H1 (cell line): ENCODE results near the gene FKBP8. TPM values are rescaled to one million over a fixed set of nuclear protein-coding genes. Genes with fewer than 3 reads are reported as not detected.

ENCODE experiments used
- CTCF ChIA-PET: fragments of 300-600 bp; sonication (Branson Sonifier 250); formaldehyde crosslinking; loops from one replicate; lab custom pipeline; 2021; ENCODE audit not compliant: partially characterized antibody; lab: Charles Lee
- POLR2A ChIA-PET: fragments of 300-600 bp; sonication (Branson Sonifier 250); formaldehyde crosslinking; loops from one replicate; lab custom pipeline; 2021; ENCODE audit warnings: inconsistent platforms; ENCODE audit not compliant: partially characterized antibody; lab: Charles Lee
- DNase-seq, 2 experiments: peaks; one replicate each; pipeline versions ENCODE4 v3.0.0 to v3.0.0-alpha.2; 2010 to 2022; ENCODE audit warnings: low spot score in 2 of 2, low read depth in 1 of 2, mixed read lengths in 1 of 2
- FAIRE-seq: peaks from 2 replicates; lab custom pipeline; 2011; peaks lifted over from hg19 to GRCh38; lab: Jason Lieb, UNC
- H2AFZ ChIP-seq: 2 replicates; pipeline ENCODE4 v1.8.1; 2012; ENCODE audit warnings: low read length, inconsistent platforms
- H2AK5ac ChIP-seq: 2 replicates; pipeline ENCODE4 v1.6.1; 2013; ENCODE audit warnings: low read depth, low read length
- H2BK120ac ChIP-seq: replicated peaks from 2 replicates; pipeline ENCODE3; 2013; ENCODE audit warnings: low read depth, low read length, inconsistent platforms
- H2BK12ac ChIP-seq: 2 replicates; pipeline ENCODE4 v1.6.1; 2013; ENCODE audit warnings: low read depth, low read length
- H2BK15ac ChIP-seq: 2 replicates; pipeline ENCODE4 v1.6.1; 2013; ENCODE audit warnings: low read length
- H2BK20ac ChIP-seq: 2 replicates; pipeline ENCODE4 v1.6.1; 2013; ENCODE audit warnings: low read length
- H2BK5ac ChIP-seq: 2 replicates; pipeline ENCODE4 v1.6.1; 2013; ENCODE audit warnings: low read depth, low read length
- H3K14ac ChIP-seq: 2 replicates; pipeline ENCODE4 v1.6.1; 2013; ENCODE audit warnings: inconsistent platforms; ENCODE audit not compliant: insufficient read length
- H3K18ac ChIP-seq: 2 replicates; pipeline ENCODE4 v1.6.1; 2013; ENCODE audit warnings: low read length; ENCODE audit errors: extremely low read depth
- H3K23ac ChIP-seq: 2 replicates; pipeline ENCODE4 v1.6.1; 2013; ENCODE audit warnings: inconsistent platforms; ENCODE audit not compliant: insufficient read length
- H3K23me2 ChIP-seq: 2 replicates; pipeline ENCODE4 v1.6.1; 2013; ENCODE audit warnings: low read depth, low read length
- H3K27ac ChIP-seq: 2 replicates; pipeline ENCODE4 v1.6.1; 2011; ENCODE audit warnings: low read depth, low read length, inconsistent platforms
- H3K27me3 ChIP-seq, 4 experiments: replicated peaks in 1 of 4; 1 replicate in 1 of 4; 2 replicates in 3 of 4; pipeline versions ENCODE4 v1.6.1 to v1.8.1; 2011 to 2013; ENCODE audit warnings: low read length in 3 of 4, mild to moderate bottlenecking in 3 of 4, inconsistent platforms in 2 of 4, mixed read lengths in 2 of 4, moderate library complexity in 1 of 4; ENCODE audit not compliant: control insufficient read depth in 3 of 4, insufficient read depth in 3 of 4; ENCODE audit errors: extremely low read depth in 1 of 4
- H3K36me3 ChIP-seq, 4 experiments: 2 replicates each; pipeline versions ENCODE4 v1.6.1 to v1.8.1; 2011 to 2013; ENCODE audit warnings: mild to moderate bottlenecking in 4 of 4, low read length in 3 of 4, moderate library complexity in 2 of 4, control low read depth in 1 of 4, inconsistent platforms in 1 of 4; ENCODE audit not compliant: insufficient read depth in 4 of 4, control insufficient read depth in 2 of 4
- H3K4ac ChIP-seq: replicated peaks from 2 replicates; pipeline ENCODE3; 2013; ENCODE audit warnings: low read length, low read depth, mixed read lengths, inconsistent platforms; ENCODE audit not compliant: insufficient read length
- H3K4me1 ChIP-seq, 4 experiments: replicated peaks in 1 of 4; 1 replicate in 1 of 4; 2 replicates in 3 of 4; pipeline versions ENCODE4 v1.6.1 to v1.8.1; 2011 to 2013; ENCODE audit warnings: low read length in 3 of 4, inconsistent platforms in 2 of 4, mixed read lengths in 1 of 4; ENCODE audit not compliant: insufficient read depth in 4 of 4, control insufficient read depth in 3 of 4
- H3K4me2 ChIP-seq, 2 experiments: 2 replicates each; pipeline versions ENCODE4 v1.6.1 to v1.8.1; 2011 to 2013; ENCODE audit warnings: low read depth in 2 of 2, low read length in 2 of 2, control low read depth in 1 of 2, inconsistent platforms in 1 of 2, mild to moderate bottlenecking in 1 of 2; ENCODE audit not compliant: insufficient read depth in 1 of 2
- H3K4me3 ChIP-seq, 4 experiments: fragments of 200-600, 300-600 bp in 1 of 4; sonication (generic), shearing (Covaris generic), sonication (Bioruptor Twin) in 1 of 4; 2 replicates each; pipeline versions ENCODE4 v1.5.1 to v1.8.1; 2011 to 2016; ENCODE audit warnings: low read length in 4 of 4, low read depth in 3 of 4, control low read depth in 2 of 4, inconsistent platforms in 2 of 4, mild to moderate bottlenecking in 2 of 4, mixed read lengths in 1 of 4, moderate library complexity in 1 of 4; ENCODE audit not compliant: insufficient read depth in 2 of 4; ENCODE audit errors: extremely low read depth in 1 of 4
- H3K56ac ChIP-seq: replicated peaks from 2 replicates; pipeline ENCODE3; 2013; ENCODE audit warnings: low read depth, mild to moderate bottlenecking, mixed read lengths, low read length, inconsistent platforms; ENCODE audit not compliant: insufficient read length
- H3K79me1 ChIP-seq: 2 replicates; pipeline ENCODE4 v1.6.1; 2013; ENCODE audit warnings: low read depth, low read length, control low read depth
- H3K79me2 ChIP-seq, 2 experiments: 2 replicates each; pipeline versions ENCODE4 v1.6.1 to v1.8.1; 2012 to 2013; ENCODE audit warnings: low read length in 2 of 2, mild to moderate bottlenecking in 2 of 2, inconsistent platforms in 1 of 2; ENCODE audit not compliant: insufficient read depth in 2 of 2, control insufficient read depth in 1 of 2
- H3K9ac ChIP-seq, 4 experiments: replicated peaks in 1 of 4; 1 replicate in 1 of 4; 2 replicates in 3 of 4; pipeline versions ENCODE4 v1.6.1 to v1.8.1; 2011 to 2013; ENCODE audit warnings: low read depth in 3 of 4, low read length in 3 of 4, control low read depth in 2 of 4, mild to moderate bottlenecking in 2 of 4, moderate library complexity in 2 of 4, inconsistent platforms in 1 of 4; ENCODE audit errors: extremely low read depth in 1 of 4
- H3K9me3 ChIP-seq, 2 experiments: 2 replicates each; pipeline versions ENCODE4 v1.6.1 to v1.8.1; 2012 to 2013; ENCODE audit warnings: mild to moderate bottlenecking in 2 of 2, moderate library complexity in 2 of 2, control low read depth in 1 of 2, inconsistent platforms in 1 of 2, low read depth in 1 of 2, low read length in 1 of 2, mixed read lengths in 1 of 2; ENCODE audit not compliant: insufficient read depth in 2 of 2
- H4K20me1 ChIP-seq, 2 experiments: replicated peaks in 1 of 2; 2 replicates each; pipeline versions ENCODE3 to v1.8.1; 2011 to 2013; ENCODE audit warnings: inconsistent platforms in 2 of 2, low read length in 2 of 2, mild to moderate bottlenecking in 1 of 2; ENCODE audit not compliant: insufficient read depth in 2 of 2, control insufficient read depth in 1 of 2
- H4K5ac ChIP-seq: 2 replicates; pipeline ENCODE4 v1.6.1; 2013; ENCODE audit warnings: low read length, low read depth, mixed read lengths, inconsistent platforms; ENCODE audit not compliant: insufficient read length
- H4K8ac ChIP-seq: 2 replicates; pipeline ENCODE4 v1.8.0; 2013; ENCODE audit warnings: mild to moderate bottlenecking, moderate library complexity, low read length, inconsistent platforms; ENCODE audit not compliant: insufficient read depth; ENCODE audit errors: extremely low read depth
- H4K91ac ChIP-seq: replicated peaks from 2 replicates; pipeline ENCODE3; 2013; ENCODE audit warnings: low read length, mixed read lengths, inconsistent platforms; ENCODE audit not compliant: insufficient read length
- BRCA1 ChIP-seq: IDR thresholded peaks from 2 replicates; pipeline ENCODE4 v1.6.1; 2012; ENCODE audit warnings: low read depth, low read length, improper control_type of control experiment
- E2F6 ChIP-seq: IDR thresholded peaks from 2 replicates; pipeline ENCODE4 v1.6.1; 2012; ENCODE audit warnings: inconsistent platforms
- EGR1 ChIP-seq: IDR thresholded peaks from 2 replicates; pipeline ENCODE4 v1.6.1; 2011; ENCODE audit warnings: low read depth, low read length, borderline replicate concordance
- EP300 ChIP-seq, 2 experiments: IDR thresholded peaks; 1 replicate in 1 of 2; 2 replicates in 1 of 2; pipeline ENCODE4 v1.6.1; 2011 to 2012; ENCODE audit warnings: low read depth in 2 of 2, low read length in 2 of 2, mild to moderate bottlenecking in 2 of 2, borderline replicate concordance in 1 of 2, inconsistent platforms in 1 of 2, moderate library complexity in 1 of 2
- GTF2F1 ChIP-seq: IDR thresholded peaks from 2 replicates; pipeline ENCODE4 v1.6.1; 2012; ENCODE audit warnings: low read depth, low read length, improper control_type of control experiment, borderline replicate concordance
- MAX ChIP-seq: IDR thresholded peaks from 2 replicates; pipeline ENCODE4 v1.6.1; 2012; ENCODE audit warnings: inconsistent platforms
- RFX5 ChIP-seq: IDR thresholded peaks from 2 replicates; pipeline ENCODE4 v1.6.1; 2011; ENCODE audit warnings: low read depth, low read length, improper control_type of control experiment, borderline replicate concordance
- RNF2 ChIP-seq: fragments of 200-900, 300-1000 bp; sonication (generic); IDR thresholded peaks from 2 replicates; pipeline ENCODE4 v1.7.1; 2016; ENCODE audit warnings: borderline replicate concordance, low read depth, mild to moderate bottlenecking, antibody characterized with exemption, low read length; ENCODE audit not compliant: poor library complexity, severe bottlenecking; ENCODE audit errors: missing control alignments
- SAP30 ChIP-seq: fragments of 300-600 bp; sonication (generic); IDR thresholded peaks from 2 replicates; pipeline ENCODE4 v1.7.1; 2012; ENCODE audit warnings: low read length, moderate library complexity, mild to moderate bottlenecking, inconsistent platforms; ENCODE audit not compliant: insufficient read depth, insufficient replicate concordance
- SIN3A ChIP-seq, 2 experiments: IDR thresholded peaks in 1 of 2; conservative IDR thresholded peaks in 1 of 2; 2 replicates each; pipeline ENCODE4 v1.6.1; 2011 to 2012; ENCODE audit warnings: low read length in 2 of 2, improper control_type of control experiment in 1 of 2, low read depth in 1 of 2, mild to moderate bottlenecking in 1 of 2
- SP1 ChIP-seq: IDR thresholded peaks from 2 replicates; pipeline ENCODE4 v1.6.1; 2011; ENCODE audit warnings: low read depth, low read length
- SRF ChIP-seq: IDR thresholded peaks from 2 replicates; pipeline ENCODE4 v1.6.1; 2011; ENCODE audit warnings: mild to moderate bottlenecking, low read depth, low read length, moderate library complexity
- WGBS, 2 experiments: shearing (Covaris generic) in 1 of 2; methylation state at CpG; one replicate each; pipeline versions ENCODE4 v1.1.6 to v1.1.7; 2013 to 2015; ENCODE audit warnings: low lambda C conversion rate in 2 of 2, mixed read lengths in 2 of 2, inconsistent platforms in 1 of 2, low coverage in 1 of 2, missing lambda C conversion rate in 1 of 2; ENCODE audit not compliant: insufficient replicate concordance in 2 of 2, insufficient coverage in 1 of 2, insufficient read length in 1 of 2; ENCODE audit errors: extremely low coverage in 1 of 2, missing lambda C conversion rate in 1 of 2; 5-methylcytosine and 5-hydroxymethylcytosine counted together
- polyA plus RNA-seq, 7 experiments: library from polyadenylated mRNA; depleted of rRNA in 3 of 7; stranded (reverse) in 5 of 7; unstranded in 2 of 7; fragments of >200 nt in 5 of 7; fragments of 200-250 nt in 2 of 7; gene quantifications; 1 replicate in 5 of 7; 2 replicates in 1 of 7; 4 replicates in 1 of 7; pipeline versions ENCODE4 v1.2.1 to v1.2.3, GENCODE V29; 2011 to 2013; ENCODE audit warnings: missing spikeins in 2 of 7, mixed read lengths in 2 of 7
- total RNA-seq: library from RNA; stranded (reverse); fragmentation: NEBNext Ultra II Directional; extraction: Animal tissue kit (Norgen Biotek cat#: 25700); gene quantifications from 2 replicates; pipeline ENCODE4 v1.2.1, GENCODE V29; 2021

The FKBP8 gene
- total and polyA plus RNA-seq, 2 of the 8 experiments (the other 6 are each of a cell fraction or from before 2014, with no cell fraction given) = 264 to 309 TPM

- Histone ChIP-seq H3K27me3 (no peaks in the 10 kb centered on the region), H2BK20ac (no peak overlapping the region), H2BK5ac (no peak overlapping the region), H3K9me3 (no peaks in the 10 kb centered on the region), H3K56ac (no peak overlapping the region), H3K9ac (no peak overlapping the region), H3K27ac (no peak overlapping the region), H2AFZ (no peak overlapping the region), H3K23ac (no peak overlapping the region), H3K4me3 (no peak overlapping the region), H4K91ac (no peak overlapping the region), H2AK5ac (no peak overlapping the region), H2BK15ac (no peak overlapping the region), H2BK12ac (no peak overlapping the region), H4K8ac (no peak overlapping the region), H3K79me2 (peaks cover 0 to 62% of the 10 kb centered on the region in 2 experiments; a peak in 2 of 4 replicates), H3K36me3 (no peaks in the 10 kb centered on the region), H4K5ac (no peak overlapping the region), H3K14ac (no peak overlapping the region), H3K4ac (no peak overlapping the region), H3K23me2 (no peaks in the 10 kb centered on the region), H3K18ac (no peak overlapping the region), H3K79me1 (peaks cover 26% of the 10 kb centered on the region), H3K4me1 (peaks cover 0 to 3% (median under 1%) of the 10 kb centered on the region in 4 experiments; a peak in 3 of 7 replicates), H4K20me1 (peaks cover 15 to 32% of the 10 kb centered on the region in 2 experiments), H2BK120ac (no peak overlapping the region), H3K4me2 (no peak overlapping the region)
- DNase-seq (no peak), FAIRE-seq (no peak)
- WGBS, 2 experiments = 84% methylated on average over 11 of the region's 11 CpGs; no CpG with 5 or more reads in 1 of the 2 experiments
- ChIA-PET CTCF (interaction anchor here (1.2 to 32.9 kb wide), 3 partner anchors 15 to 44 kb away, joined by 3 to 458 read pairs (median 3); no protein-coding TSS in a partner anchor), POLR2A (interaction anchor here (0.7 kb wide), 1 partner anchor 9 kb away, joined by 3 read pairs; no protein-coding TSS in a partner anchor)
- TF ChIP-seq RNF2 (no peak), SIN3A (conservative IDR thresholded peaks at IDR 0.05 in 1 of 2, IDR thresholded peaks at IDR 0.05 in 1 of 2; ENCODE audit: low read depth in 1 of 2, low read length in 2 of 2) (no peak), EP300 (IDR thresholded peaks at IDR 0.05; ENCODE audit: borderline replicate concordance in 1 of 2, low read depth in 2 of 2, low read length in 2 of 2) (no peak), E2F6 (no peak), SRF (no peak), MAX (no peak), EGR1 (no peak), BRCA1 (no peak), GTF2F1 (no peak), SP1 (no peak), SAP30 (no peak), RFX5 (no peak)
These were observed 29.5 kb downstream of the FKBP8 start for GRCh38 chr19:18513868-18514267.
